NCI-H1417 treated with DMSO at 0.1 percent for 48 hours (cell line): ENCODE data around the gene DCTN2.
"Not testable (repeated sequence)": the region's sequence is repeated elsewhere in the genome, so short reads cannot be mapped to it uniquely, and the experiment has no call there.

Experiments used
- DNase-seq: peaks from one replicate; lab custom pipeline; 2025; lab: John Stamatoyannopoulos, UW

The DCTN2 gene

DNA sequence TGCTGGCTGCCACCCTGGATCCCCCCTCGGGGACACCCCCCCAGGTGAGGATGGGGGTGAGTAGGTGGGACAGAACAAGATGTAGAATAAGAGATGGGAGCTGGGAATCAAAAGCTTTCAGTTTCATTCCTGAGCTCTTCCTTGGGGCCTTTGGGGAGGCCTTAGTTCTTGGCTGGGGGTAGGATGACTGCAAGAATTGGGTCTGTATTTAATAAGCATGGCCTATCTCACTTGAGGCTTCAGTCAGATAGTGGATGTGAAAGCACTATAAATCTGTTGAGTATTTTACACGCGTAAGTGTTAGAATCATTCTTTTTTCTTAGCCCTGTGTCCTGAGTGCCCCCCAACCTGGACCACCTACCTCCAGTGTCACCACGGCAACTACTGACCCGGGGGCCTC, 19.8 kb downstream of the DCTN2 start:
- DNase-seq = no peak

DNA sequence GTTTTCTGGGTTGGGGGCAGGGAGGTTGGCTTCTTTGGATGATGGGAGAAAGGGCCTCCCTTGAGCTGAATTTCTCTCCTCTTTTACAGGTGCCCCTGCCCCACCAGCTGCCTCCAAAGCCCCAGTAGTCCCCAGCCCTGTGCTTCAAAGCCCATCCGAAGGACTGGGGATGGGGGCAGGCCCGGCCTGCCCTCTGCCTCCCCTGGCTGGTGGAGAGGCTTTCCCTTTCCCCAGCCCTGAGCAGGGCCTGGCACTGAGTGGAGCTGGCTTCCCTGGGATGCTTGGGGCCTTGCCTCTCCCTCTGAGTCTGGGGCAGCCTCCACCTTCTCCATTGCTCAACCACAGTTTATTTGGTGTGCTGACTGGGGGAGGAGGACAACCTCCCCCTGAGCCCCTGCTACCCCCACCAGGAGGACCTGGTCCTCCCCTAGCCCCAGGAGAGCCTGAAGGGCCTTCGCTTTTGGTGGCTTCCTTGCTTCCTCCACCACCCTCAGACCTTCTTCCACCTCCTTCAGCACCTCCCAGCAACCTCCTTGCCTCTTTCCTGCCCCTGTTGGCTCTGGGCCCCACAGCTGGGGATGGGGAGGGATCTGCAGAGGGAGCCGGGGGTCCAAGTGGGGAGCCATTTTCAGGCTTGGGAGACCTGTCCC, 20.4 kb downstream of the DCTN2 start:
- no peak for DNase-seq

DNA sequence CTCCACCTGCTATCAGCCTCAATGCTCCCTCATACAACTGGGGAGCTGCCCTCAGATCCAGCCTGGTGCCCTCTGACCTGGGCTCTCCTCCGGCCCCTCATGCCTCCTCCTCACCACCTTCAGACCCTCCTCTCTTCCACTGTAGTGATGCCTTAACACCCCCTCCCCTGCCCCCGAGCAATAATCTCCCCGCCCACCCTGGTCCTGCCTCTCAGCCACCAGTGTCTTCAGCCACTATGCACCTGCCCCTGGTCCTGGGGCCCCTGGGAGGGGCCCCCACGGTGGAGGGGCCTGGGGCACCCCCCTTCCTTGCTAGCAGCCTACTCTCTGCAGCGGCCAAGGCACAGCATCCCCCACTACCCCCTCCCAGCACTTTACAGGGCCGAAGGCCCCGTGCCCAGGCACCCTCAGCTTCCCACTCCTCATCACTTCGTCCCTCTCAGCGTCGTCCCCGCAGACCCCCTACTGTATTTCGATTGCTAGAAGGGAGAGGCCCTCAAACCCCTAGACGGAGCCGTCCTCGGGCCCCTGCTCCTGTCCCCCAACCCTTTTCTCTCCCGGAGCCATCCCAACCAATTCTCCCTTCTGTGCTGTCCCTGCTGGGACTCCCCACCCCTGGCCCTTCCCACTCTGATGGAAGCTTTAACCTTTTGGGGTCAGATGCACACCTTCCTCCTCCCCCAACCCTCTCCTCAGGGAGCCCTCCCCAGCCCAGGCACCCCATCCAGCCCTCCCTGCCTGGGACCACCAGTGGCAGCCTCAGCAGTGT, 21.2 kb downstream of the DCTN2 start:
- no peak for DNase-seq

DNA sequence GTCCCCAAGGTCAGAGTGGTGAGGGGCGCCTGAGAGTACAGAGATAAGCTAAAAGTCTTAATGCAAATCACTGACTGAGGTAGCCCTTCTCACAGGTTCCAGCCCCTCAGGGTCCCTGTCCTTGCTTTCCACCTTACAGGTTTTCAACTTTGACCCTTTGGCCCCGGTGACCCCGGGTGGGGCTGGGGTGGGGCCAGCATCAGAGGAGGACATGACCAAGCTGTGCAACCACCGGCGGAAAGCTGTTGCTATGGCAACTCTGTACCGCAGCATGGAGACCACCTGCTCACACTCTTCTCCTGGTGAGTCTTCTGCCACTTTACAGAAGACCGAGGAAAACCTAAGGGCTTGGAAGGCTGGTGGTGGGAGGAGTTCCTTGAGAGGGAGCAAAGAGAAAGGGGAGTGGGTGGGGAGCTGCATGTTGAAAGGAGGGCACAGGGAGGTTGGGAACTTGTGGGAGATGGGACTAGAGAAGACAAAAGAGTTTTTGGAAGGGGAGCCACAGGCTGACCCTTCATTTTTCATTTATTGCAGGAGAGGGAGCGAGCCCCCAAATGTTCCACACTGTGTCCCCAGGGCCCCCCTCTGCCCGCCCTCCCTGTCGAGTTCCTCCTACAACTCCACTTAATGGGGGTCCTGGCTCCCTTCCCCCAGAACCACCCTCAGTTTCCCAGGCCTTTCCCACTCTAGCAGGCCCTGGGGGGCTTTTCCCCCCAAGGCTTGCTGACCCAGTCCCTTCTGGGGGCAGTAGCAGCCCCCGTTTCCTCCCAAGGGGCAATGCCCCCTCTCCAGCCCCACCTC, 22.0 kb downstream of the DCTN2 start:
- DNase-seq = no peak

DNA sequence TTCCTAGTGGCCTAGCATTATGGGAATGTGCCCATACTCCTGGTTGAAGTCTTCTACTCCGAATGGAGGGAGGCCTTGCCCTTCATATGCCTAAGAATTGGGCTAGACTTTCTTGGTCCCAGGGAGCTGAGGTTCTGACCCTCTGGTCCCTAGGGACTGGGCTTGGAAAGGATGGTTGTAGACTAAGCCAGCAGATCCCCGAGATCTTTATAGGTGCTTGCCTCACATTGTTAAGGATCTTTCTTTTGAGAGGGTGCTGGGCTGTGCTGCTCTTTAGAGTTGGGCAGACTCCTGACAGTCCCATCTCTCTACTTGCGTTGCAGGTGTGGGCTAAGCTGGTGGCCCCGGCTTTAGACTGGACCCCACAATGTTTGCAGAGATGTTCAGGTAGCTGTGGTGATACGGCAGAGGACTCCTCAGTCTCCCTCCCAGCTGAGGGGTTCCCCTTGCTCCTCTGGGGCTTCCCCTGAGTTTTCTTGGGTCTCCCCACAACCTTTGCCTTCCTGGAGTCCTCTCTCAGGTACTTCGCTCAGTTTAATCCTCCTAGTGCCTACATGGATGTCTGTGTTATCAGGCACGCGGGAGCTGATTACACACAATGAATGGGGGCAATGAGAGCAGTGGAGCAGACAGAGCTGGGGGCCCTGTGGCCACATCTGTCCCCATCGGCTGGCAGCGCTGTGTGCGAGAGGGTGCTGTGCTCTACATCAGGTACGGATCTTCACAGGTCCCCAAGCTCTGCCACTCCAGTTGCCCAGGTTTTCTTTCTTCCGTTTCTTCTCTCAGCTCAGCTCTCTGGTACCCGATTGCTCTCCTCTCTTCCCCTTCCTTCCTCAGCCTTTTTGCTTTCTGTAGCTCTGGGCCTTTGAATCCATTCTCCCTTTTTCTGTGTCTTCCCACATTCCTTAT, 23.0 kb downstream of the DCTN2 start:
- no peak for DNase-seq

DNA sequence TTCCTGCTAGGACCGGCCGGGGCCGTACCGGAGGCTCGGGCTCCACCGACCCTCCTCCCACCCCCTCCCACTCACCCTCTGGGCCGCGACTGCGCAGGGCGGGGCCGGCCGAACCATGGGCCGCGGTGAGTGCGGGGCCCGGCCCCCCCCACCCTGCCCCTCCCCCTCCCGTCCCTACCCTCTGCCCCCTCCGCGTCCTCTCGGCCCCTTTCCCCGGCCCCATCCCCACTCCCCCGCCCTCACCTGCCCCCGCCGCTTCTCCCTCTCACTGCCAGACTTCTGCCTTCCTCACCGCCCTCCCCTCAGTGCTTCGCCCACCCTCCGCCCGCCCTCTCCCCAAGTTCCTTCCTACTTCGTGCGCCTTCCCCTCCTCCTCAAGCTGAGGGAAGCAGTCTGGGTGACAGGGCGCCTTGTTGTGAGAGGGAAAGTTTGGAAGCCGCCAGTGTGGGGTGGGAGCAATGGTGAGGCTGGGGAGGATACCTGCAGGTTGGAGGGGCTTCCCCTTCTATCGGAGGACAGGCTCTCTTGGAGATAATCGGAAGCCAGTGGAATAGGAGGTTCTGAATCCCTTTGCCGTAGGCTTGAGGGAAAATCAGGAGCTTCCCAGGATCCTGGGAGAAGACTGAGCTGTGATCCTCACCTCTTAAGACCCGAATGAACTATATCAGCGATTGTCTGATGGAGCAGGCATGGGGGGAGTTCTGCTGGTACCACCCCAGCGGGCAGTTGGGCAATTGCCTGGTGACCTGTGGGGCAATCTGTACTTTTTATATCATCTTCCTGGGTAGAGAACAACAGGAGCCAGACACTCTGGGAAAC, 23.9 kb downstream of the DCTN2 start:
- DNase-seq = peak; percentile 9

DNA sequence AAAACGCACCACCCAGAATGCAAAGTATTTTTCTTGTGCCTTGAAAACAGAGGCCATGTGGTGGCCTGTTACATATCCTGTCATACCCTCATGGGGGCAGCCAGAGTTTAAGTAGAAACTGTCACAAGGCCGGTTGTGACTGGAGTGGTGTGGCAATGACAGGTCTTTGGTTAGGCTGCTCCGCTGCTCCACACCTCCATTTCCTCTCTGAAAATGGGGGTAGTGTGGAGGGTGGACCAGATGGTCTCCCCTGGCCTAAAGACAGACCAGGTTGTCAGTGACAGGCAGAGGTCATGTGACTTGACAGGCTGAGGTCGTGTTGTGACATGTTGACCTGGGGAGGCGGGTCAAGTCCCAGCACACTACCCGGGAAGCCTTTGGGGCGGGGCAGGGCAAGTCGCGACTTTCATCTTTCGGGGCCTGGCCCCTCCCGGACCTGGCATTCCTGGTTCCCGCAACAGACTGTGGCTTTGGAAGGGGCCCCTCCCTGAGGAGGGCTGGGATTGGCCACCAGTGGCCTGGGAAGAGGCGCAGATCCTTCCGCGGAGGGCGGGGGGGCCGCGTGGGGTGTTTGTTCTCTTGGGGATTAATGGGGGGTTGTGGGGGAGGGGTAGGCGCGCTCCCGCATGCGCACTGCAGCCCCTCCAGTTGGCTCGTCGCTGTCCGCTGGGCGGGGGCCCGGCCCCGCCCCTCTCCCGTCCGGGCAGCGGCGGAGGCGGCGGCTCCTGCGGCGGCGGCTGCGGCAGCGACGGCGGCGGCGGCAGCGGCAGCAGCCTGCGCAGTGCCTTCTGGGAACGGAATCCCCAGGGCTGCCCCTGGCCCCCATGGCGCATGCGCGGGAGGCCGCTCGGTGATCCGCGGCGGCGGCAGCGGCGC, 24.7 kb downstream of the DCTN2 start, which contains the start of gene MBD6:
Gene MBD6, plus strand, starts transcription at position 814 of the 876 bp plus-strand sequence. CDS start 1,480 bp downstream, outside the sequence.
- DNase-seq = peak; percentile 70

DNA sequence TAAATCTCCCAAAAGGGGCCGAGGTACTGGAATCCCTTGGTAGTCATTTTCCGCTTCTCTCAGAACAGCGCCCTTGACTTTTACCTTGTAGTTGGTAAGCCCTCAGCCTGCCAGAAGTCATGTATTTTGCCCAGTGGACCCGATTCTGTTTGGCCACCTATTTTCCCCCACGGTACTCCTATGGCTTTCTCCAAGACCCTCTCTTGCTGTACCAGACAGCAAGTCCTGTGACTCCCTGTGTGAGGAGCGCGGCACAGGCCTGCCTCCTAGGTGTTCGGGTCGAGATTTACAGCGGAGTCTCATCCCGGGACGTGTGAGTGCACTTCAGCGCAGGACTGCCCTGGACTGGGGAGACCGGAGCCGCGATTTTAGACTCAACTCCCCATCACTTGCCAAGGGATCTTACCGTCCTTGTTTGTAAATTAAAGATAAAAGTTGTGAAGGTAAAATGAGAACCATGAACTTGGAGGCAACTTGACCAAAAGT, 25.4 kb downstream of the DCTN2 start:
- DNase-seq = no peak

DNA sequence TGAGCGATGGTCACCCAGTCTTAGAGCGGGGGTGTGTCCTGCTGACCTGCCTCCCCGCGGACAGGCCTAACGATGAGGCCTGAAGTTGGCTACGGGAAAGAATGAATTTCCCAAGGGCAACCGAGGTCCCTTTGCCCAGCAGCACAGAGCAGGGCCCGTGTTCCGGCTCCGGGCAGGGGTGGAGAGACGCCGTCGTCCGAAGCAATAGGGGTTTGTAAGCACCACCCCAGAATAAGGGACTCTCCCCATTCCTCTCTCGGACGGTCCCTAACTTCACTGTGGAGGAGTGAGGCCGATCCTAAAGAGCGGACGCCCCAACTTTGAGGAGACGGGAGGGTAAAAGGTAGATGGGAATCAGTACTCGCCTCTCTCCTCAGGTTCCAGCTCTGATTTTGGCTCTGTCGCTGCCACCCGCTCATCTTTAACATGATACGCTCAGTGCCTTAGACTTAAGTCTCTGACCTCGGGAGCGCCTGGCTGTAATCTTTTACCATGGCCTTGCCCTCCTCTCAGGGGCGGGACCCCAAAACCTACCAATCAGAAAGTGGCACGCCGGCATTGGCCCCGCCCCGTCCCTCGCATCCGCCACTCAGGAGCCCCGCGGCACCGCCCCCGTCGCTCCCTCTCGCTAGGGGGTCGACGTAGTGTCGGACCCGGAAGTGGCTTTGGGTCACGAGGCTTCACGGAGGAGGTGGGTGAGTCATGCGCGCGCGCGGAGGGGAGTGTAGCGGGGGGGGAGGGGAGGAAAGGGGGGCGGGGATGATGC, 26.8 kb downstream of the DCTN2 start, which contains the start of gene DDIT3:
Gene DDIT3, minus strand, starts transcription at position 462 of the 766 bp plus-strand sequence. CDS start 3,108 bp downstream, outside the sequence.
- peak; percentile 95 for DNase-seq

DNA sequence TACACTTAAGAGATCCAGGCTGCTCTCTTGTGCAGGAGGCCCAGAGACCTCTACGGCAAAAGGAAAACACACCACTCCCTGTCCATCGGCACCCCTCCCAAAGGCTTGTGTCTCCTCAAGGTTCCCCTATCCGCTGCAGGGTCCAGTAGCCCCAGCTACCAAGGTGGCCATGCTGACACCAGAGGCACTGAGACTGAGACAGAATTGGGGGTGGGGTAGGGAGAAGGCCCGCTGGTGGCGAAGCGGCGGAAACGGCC, 27.3 kb downstream of the DCTN2 start:
- no peak for DNase-seq

DNA sequence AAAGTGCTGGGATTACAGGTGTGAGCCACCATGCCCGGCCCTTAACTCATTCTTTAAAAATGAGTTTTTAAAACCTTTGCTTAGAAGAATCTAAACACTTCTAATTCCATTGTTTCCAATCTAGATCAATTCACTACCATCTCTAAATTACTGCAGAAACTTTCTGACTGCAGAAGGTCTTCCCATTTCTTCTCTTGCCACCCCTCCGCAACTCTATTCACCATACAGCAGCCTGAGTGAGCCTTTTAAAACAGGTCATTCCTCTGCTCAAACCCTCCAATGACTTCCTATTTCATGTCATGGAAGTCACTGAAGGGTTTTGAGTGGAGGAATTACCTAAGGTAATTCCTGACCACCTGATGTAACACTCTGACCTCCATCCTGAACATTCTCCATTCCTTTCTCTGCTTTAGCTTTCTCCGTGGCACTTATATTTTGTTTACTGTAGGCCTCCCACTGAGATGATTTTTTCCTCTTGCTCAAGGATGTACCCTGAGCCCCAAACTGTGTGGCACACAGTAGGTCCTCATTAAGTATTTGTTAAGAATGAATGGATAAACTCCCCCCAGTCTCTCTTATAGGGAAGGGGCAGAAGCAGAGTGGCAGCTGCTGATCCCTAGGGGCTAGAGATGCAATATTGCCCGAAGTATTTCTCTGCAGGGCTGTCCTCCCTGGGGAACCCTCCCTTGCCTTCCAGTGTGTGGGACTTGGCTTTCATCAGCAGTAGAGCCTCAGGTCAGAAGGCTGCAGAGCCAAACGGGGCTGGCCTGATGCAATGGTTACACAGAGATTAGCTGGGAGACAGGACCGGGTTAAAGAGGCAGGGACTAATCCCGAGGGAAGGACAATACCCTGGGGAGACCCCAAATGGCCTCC, 27.8 kb downstream of the DCTN2 start:
- no peak for DNase-seq

DNA sequence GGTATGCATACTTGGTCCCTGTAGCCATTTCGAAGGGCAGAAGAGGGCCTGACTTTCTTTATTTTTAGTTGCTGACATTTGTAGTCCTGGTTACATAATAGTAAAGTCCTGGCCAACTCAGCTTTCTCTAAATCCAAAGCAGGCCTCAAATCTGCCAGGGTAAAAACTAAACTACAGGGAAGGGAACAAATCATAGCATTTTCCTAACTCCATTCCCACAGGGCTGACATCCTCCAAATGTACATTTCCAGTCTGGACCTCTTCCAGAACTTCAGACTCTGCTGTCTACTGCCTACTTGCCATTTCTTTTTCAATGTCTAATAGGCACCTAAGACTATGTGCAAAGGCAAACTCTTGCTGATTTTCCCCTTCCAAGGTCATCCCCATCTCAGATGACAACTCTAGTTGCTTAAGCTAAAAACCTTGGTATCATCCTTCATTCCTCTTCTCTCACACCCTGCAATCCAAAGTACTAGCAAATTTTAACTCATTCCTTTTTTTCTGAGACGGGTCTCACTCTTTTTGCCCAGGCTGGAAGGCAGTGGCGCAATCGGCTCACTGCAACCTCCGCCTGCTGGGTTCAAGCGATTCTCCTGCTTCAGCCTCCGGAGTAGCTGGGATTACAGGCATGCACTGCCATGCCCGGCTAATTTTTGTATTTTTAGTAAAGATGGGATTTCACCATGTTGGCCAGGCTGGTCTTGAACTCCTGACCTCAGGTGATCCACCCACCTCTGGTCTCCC, 28.6 kb downstream of the DCTN2 start:
- DNase-seq = no peak

DNA sequence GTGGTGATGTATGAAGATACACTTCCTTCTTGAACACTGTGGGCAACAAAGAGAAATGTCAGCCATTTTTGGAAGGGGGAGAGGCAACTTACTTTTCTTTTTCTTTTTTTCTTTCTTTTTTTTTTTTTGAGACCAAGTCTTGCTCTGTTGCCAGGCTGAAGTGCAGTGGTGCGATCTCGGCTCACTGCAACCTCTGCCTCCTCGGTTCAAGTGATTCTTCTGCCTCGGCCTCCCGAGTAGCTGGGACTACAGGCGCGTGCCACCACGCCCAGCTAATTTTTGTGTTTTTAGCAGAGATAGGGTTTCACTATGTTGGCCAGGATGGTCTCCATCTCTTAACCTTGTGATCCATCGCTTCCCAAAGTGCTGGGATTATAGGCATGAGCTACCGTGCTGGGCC, 29.3 kb downstream of the DCTN2 start:
- not testable (repeated sequence) for DNase-seq

DNA sequence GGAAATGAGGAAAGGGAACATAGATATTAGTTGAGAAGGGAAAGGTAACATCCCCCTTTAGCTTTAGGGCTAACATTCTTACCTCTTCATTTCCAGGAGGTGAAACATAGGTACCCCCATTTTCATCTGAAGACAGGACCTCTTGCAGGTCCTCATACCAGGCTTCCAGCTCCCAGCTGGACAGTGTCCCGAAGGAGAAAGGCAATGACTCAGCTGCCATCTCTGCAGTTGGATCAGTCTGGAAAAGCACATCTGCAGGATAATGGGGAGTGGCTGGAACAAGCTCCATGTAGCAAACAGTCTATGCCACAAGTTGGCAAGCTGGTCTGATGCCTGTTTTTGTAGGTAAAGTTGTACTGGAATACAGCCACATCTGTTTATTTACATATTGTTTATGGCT, 29.8 kb downstream of the DCTN2 start:
- no peak for DNase-seq

DNA sequence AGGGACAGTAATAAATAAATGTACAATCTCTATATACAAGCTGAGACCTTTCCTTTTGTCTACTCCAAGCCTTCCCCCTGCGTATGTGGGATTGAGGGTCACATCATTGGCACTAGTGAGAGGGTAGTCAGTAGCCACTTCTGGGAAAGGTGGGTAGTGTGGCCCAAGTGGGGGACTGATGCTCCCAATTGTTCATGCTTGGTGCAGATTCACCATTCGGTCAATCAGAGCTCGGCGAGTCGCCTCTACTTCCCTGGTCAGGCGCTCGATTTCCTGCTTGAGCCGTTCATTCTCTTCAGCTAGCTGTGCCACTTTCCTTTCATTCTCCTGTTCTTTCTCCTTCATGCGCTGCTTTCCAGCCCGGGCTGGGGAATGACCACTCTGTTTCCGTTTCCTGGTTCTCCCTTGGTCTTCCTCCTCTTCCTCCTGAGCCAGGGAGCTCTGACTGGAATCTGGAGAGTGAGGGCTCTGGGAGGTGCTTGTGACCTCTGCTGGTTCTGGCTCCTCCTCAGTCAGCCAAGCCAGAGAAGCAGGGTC, 30.3 kb downstream of the DCTN2 start:
- no peak for DNase-seq

DNA sequence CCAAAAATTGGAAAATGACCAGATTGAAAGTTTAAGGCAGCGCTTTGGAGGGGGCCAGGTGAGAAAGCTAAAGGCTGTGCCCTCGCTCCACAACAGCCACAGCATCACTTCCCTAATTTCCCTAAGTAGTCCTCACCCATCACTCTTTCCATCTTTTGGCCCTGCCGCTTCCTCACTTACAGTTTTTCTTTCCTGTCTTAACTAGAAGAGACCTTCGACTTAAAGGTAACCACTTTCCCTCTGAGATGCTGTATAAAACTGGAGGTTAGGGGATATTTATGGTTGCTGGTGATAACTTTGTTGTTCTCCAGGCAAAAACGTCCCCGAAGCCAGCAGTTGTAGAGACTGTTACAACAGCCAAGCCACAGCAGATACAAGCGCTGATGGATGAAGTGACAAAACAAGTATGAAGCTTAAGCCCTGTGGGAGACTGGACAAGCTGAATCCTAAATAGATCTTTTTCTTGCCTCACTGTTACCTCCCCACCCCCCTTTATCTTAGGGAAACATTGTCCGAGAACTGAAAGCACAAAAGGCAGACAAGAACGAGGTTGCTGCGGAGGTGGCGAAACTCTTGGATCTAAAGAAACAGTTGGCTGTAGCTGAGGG, 31.0 kb downstream of the DCTN2 start:
- no peak for DNase-seq
